Stimulated activated CD8-positive, alpha-beta memory T cell treated with anti-CD3 and anti-CD28 coated beads, Interleukin-4, amount 100 ng/mL, for 48 hours (primary cell): ENCODE results near the gene IQSEC1.

Source experiments
- DNase-seq: peaks from one replicate; pipeline ENCODE4 v3.0.0-alpha.2; 2020

IQSEC1 gene

GRCh38 chr3:13013994-13014754 lies 59.1 kb downstream of the IQSEC1 start:
- DNase-seq: peak; percentile 70

DNA sequence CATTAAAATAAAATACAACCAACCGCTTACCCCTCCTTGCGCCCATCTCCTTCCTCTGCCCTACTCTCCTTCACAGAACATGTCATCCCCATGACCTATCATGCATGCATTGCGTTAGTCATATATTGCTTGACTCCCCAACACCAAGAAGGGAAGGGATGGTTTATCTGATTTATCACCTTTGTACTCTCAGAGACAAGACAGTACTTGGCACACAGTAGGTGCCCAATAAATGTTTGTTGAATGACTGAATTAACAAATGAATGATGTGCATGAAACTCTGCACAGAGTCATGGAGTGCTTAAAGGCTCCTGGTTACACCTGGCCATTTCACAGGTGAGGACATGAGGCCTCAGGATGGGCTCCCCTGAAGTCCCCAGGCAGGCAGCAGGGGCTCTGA lies 59.7 kb downstream of the IQSEC1 start:
- DNase-seq: no peak

DNA sequence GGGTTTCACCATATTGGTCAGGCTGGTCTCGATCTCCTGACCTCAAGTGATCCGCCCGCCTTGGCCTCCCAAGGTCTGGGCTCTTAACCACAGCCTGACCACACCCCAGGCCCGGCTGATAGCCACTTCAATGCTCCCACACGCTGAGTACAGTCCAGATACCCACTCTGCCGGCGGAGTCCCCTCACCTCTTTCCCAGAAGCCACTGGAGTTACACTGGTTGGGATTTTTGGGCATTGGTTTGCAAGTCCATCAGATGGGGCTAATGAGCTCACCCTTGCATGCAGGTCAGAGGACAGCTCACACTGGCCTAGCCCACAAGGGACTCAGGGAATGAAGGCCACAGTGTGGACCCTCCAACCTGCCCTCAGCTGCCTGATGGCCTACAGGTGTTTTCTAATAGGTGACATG lies 60.1 kb downstream of the IQSEC1 start:
- no peak for DNase-seq

DNA sequence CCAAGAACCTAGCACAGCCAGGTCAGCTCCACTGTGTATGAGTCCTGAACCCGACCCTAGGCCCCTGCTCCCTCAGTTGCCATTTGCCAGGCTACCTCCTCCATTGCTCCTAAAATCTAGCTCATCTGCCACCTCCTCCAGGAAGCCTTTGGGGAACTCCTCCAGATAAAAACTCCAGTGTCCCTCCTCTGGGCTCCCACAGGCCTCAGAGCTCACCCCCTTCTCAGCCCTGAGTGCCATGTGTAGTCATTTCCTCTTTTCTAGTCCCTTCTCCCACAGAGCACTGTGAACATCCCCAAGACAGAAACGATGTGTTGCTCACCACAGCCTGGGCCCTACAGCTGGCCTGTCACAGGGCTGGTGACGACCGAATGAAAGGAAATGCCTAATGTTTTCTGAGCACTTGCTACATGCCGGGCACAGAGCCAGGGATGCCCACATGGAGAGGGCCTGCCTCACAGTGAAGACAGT lies 61.0 kb downstream of the IQSEC1 start:
- peak; percentile 71 for DNase-seq

- DNase-seq: peak; percentile 86
Measured at GRCh38 chr3:13011573-13012220, 61.5 kb downstream of the IQSEC1 start.

DNA sequence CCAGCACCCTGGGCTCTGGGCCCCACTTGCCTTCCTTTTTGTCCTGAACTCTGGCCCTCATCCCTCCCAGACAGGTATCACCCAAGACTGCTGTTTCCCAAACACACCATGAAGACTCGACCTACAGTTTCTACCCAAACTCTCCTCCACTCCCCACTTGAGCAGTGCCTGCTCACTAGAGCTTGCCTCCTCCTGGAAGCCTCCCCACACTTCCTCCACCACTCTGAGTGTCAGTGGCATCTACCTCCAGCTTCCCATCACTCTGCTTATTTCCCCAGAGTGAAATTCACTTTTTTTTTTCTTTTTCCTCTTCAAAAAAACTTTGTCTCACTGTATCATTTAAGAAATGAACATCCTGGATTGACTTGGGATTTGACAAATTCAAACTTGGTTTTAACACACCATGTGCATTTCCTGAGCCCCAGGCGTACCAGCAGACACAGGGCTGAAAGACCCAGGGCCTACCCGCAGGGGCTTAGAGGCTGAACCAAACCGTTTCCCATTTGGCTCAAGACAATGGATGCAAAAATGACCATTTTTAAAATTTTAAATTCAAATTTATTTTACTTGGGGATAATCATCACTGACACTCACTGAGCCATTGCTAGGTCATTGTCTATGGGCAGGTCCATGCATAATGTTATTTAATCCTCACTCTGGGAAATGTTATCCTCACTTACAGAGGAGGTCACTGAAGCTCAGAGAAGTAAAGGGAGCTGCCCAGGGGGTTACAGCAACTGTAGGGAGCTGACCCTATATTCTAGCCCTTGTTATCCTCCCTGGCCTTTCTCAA lies 62.3 kb downstream of the IQSEC1 start:
- no peak for DNase-seq

DNA sequence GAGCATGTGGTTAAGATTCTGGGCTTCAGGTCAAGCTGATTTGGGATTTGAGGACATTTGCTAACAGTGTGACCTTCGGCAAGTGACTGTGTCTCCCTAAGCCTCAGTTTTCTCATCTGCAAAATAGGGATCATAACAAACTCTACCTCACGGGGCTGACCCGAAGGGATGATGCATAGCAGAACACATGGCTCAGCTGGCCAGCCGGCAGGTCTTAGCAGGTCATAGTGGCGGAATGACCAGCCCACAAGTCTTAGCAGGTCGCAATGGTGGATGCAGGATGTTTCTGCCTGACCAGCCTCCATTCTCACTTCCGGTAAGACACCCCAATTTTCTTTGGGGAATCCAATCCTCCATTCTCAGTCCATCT lies 63.3 kb downstream of the IQSEC1 start:
- DNase-seq: no peak

DNA sequence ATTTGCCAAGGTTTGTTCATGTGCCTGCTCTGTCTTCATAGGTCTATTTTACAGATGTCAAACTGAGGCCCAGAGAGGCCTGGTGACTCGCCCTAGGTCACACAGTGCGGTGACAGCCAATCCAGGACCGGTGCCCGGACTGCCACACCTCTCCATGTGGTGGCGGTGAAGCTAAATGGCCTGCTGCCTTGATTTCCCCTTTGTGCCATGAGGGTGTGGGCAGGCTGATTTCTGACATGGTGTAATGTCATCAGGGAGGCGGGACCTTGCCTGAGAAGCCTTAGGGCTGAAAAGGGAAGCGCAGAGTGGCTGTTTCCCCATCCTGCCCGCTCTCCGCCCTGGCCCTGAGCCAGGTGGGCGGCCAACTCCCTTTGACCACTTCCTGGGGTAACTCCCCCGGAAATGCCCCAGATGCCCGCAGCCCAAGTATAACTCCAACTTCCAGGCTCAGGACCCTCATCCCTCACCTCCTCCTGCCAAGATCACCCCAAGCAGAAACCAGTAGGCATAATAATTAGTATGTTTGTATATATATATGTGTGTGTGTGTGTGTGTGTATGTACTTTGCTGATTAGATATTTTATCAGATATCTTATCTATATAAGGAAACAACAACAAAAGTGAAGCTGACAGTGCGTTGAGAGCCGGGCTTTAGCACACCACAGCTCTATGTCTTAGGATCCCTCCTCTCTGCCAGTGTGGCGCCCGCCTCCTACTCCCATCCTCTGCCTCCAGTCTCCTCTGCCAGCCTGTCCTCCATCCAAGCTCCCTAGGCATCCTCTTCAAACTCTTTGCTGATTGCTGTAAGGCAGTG lies 63.9 kb downstream of the IQSEC1 start:
- DNase-seq: peak; percentile 73

DNA sequence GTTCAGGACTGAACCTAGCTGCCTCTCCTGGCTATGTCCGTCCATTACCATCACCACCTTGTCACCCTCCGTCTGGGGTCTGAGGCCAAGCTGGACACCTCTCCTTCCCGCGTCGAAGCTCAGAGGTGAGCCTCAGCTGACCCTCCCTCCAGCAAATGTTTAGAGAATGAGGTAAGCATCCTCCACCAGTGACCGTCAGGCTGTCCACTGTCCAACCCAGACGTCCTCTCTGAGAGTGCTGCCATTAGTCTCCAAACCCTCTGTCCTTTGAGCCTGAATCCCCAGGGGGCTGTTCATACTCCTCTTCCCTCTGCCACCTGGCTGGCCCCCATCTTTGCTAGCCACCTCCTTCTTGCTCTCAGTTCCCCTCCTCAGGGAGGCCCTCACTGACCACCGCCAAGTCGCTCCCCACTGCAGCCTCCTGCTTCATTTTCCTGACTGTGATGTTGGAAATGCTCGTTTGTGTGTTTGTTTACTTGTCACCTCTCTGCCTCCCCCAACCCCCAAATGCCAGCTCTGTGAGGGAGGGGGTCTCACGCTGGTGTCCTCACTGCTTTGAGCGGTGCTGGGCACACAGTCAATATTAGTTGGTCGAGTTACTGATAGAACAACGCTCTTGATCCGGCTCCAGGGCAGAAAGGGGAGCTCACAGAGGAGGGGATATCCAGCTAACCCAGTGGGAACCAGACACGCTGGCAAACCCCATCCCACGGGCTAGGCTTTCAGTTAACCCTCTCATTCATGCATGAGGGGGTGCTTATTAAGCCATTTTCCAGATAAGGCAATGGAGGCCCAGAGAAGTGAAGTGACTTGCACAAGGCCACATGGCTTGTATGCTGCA lies 64.9 kb downstream of the IQSEC1 start:
- no peak for DNase-seq

GRCh38 chr3:13007251-13007941 lies 65.8 kb downstream of the IQSEC1 start:
- DNase-seq: no peak

GRCh38 chr3:13006216-13006990 lies 66.8 kb downstream of the IQSEC1 start:
- DNase-seq: no peak

DNA sequence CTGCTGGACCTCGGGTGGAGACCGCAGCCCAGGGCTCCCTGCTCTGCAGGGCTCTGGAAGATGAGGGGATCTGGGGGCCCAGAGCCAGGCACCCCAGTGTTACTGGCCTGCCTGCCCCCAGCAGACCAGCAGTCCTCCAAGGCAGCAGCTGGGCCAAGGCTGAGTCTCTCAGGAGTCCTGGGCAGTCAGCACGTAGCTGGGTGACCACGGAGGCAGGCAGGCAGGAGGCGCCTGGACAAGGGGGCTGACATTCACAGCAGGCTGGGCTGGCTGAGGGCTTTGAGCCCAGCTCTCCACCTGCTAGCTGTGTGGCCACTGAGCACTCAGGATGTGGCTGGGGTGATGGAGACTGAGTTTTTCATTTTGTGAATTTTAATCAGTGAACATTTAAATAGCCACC lies 67.9 kb downstream of the IQSEC1 start:
- no peak for DNase-seq

DNA sequence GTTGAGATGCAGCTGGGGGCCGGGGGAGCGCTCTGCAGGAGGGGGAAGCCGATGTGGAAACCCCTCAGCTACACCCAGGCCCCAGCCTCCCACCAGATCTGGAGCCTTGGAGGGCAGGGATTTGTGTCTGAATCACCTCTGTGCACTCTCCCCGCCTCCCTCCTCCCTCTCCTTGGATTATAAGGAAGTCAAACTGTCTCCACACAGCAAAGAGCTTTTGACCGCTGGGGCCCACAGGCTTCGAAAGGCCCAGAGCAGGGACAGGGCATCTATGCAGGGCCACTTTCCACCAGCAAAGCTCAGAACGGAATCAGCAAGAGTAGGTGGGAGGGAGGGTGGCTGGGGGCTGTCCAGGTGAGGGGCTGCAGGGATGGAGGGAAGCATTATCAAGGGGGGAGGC lies 68.9 kb downstream of the IQSEC1 start:
- no peak for DNase-seq

DNA sequence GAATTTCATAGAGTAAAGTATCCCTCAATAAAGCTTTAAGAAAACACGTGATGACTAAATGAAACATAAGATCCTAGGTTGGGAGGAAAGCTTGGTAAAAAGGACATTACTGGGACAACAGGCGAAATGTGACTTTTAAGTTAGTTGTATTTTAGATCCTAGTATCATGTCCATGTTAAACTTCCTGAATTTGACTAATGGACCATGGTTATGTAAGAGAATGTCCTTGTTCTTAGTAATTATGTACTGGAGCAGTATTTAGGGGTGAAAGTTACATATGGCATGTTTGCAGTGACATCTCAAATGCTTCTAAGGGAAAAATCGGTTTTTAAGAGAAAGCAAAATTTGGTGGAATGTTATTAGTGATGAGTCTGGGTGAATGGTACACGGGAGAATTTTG lies 69.6 kb downstream of the IQSEC1 start:
- DNase-seq: no peak

GRCh38 chr3:13002398-13003124 lies 70.7 kb downstream of the IQSEC1 start:
- DNase-seq: no peak

- no peak for DNase-seq
Measured at GRCh38 chr3:12999147-13000140, 73.8 kb downstream of the IQSEC1 start.

DNA sequence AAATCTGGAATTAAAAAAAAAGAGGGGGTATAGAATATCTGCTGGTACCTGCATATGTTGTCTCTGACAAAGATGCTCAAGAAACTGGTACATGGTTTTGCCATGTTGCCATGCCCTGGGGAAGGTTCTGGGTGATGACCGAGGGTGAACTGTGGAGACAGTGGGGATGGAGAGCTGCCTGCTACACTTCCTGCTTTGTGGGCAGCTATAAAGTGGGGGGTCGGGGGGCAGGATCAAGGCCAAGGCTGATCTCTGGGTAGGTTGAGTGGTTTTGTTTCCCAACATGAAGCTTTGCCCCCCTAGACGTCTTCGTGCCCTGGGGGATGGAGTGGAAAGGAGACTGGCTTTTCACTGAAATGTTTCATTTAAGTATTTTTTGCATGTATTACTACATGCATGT lies 74.6 kb downstream of the IQSEC1 start:
- no peak for DNase-seq

DNA sequence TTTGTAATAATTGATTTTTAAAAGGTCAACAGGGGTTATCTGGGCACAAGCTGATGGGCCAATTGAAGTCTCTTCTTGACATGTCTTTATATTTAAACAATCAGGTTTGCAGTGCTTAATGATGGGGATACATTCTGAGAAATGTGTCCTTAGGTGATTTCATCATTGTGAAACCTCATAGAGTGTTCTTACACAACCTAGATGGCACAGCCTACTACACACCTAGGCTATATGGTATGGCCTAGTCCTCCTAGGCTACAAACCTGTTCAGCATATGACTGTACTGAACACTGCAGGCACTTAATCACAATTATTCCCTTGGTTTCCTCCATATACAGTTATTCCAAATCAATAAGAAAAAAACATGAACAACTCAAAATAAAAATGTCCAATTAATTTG lies 75.8 kb downstream of the IQSEC1 start:
- DNase-seq: no peak

- DNase-seq: no peak
Measured at GRCh38 chr3:12996181-12996506, 77.1 kb downstream of the IQSEC1 start.
